ENCODE measurements around the gene SIX2.

Gene SIX2

DNA sequence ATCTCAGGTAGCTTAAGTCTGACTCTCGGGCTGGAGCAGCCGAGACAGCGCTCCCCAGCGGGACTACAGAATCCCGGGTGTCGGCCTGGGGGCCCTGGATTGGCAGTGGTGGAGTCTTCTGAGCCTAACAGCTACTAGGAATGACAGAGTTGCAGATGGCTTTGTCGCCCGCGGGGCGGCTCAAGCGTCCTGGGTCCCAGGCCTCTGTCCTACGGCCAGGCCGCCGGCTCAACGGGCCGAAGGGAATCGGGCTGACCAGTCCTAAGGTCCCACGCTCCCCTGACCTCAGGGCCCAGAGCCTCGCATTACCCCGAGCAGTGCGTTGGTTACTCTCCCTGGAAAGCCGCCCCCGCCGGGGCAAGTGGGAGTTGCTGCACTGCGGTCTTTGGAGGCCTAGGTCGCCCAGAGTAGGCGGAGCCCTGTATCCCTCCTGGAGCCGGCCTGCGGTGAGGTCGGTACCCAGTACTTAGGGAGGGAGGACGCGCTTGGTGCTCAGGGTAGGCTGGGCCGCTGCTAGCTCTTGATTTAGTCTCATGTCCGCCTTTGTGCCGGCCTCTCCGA is 8.8 kb downstream of the SIX2 start:
- H4K20me1 ChIP-seq (ENCODE audit: low read depth, low read length) = no peaks in the 10 kb centered on the region
- no peak overlapping the region for H3K4me2 ChIP-seq (ENCODE audit: low read depth, low read length, poor library complexity, severe bottlenecking)
- no peaks in the 10 kb centered on the region for H3K79me2 ChIP-seq (ENCODE audit: insufficient read depth, low read length)
- H3K27me3 ChIP-seq (ENCODE audit: low read length) = no peaks in the 10 kb centered on the region
- no peak overlapping the region for H2AFZ ChIP-seq (ENCODE audit: low read depth, low read length, severe bottlenecking)
- no peaks in the 10 kb centered on the region for H3K36me3 ChIP-seq (ENCODE audit: low read length)
- no peaks in the 10 kb centered on the region for H3K9me3 ChIP-seq (ENCODE audit: insufficient read depth, low read length)
- no peak overlapping the region for H3K4me3 ChIP-seq (ENCODE audit: insufficient read depth, low read length, poor library complexity, severe bottlenecking)
- H3K27ac ChIP-seq (ENCODE audit: low read depth, low read length) = no peak overlapping the region
- H3K9me2 ChIP-seq (replicated peaks; ENCODE audit: insufficient read depth, low read length) = no peaks in the 10 kb centered on the region
- TF ChIP-seq, protein P1, sequence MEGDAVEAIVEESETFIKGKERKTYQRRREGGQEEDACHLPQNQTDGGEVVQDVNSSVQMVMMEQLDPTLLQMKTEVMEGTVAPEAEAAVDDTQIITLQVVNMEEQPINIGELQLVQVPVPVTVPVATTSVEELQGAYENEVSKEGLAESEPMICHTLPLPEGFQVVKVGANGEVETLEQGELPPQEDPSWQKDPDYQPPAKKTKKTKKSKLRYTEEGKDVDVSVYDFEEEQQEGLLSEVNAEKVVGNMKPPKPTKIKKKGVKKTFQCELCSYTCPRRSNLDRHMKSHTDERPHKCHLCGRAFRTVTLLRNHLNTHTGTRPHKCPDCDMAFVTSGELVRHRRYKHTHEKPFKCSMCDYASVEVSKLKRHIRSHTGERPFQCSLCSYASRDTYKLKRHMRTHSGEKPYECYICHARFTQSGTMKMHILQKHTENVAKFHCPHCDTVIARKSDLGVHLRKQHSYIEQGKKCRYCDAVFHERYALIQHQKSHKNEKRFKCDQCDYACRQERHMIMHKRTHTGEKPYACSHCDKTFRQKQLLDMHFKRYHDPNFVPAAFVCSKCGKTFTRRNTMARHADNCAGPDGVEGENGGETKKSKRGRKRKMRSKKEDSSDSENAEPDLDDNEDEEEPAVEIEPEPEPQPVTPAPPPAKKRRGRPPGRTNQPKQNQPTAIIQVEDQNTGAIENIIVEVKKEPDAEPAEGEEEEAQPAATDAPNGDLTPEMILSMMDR (IDR thresholded peaks at IDR 0.05; ENCODE audit: insufficient read depth, low read length, poor library complexity, severe bottlenecking) = no peak
- TF ChIP-seq EZH2phosphoT487 (conservative IDR thresholded peaks at IDR 0.05; ENCODE audit: low read length) = no peak
- no peaks in the 10 kb centered on the region for H3F3A ChIP-seq (ENCODE audit: insufficient read depth)
- no peak overlapping the region for H3K9ac ChIP-seq (ENCODE audit: low read length)

DNA sequence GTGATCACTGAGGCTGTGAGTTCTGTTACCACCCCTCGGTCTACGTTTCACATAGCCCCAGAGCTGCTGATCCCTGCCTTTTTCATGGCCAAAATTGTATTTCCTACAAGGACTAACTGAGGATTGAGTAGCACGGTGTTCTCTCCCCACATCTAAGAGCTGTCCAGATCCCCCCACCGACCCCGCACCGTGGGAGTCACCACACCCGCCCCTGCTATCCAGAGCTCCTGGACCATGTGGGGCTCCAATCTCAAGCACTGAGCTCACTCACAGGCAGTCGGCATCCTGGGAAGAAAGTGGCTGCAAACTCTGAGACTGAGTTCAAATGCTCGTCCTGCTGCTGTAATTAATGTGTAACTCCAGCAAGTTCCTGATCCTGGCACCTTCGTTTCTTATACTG is 9.7 kb downstream of the SIX2 start:
- Histone ChIP-seq H3K9me2 (replicated peaks; ENCODE audit: insufficient read depth, low read length) (no peaks in the 10 kb centered on the region), H3K79me2 (ENCODE audit: insufficient read depth, low read length) (no peaks in the 10 kb centered on the region), H3F3A (ENCODE audit: insufficient read depth) (no peaks in the 10 kb centered on the region), H3K9ac (ENCODE audit: low read length) (no peak overlapping the region), H3K9me3 (ENCODE audit: insufficient read depth, low read length) (no peaks in the 10 kb centered on the region), H2AFZ (ENCODE audit: low read depth, low read length, severe bottlenecking) (no peak overlapping the region), H3K4me2 (ENCODE audit: low read depth, low read length, poor library complexity, severe bottlenecking) (no peak overlapping the region), H4K20me1 (ENCODE audit: low read depth, low read length) (no peaks in the 10 kb centered on the region), H3K4me3 (ENCODE audit: insufficient read depth, low read length, poor library complexity, severe bottlenecking) (no peak overlapping the region), H3K36me3 (ENCODE audit: low read length) (no peaks in the 10 kb centered on the region), H3K27ac (ENCODE audit: low read depth, low read length) (no peak overlapping the region), H3K27me3 (ENCODE audit: low read length) (no peaks in the 10 kb centered on the region)
- TF ChIP-seq, protein P1 (IDR thresholded peaks at IDR 0.05; ENCODE audit: insufficient read depth, low read length, poor library complexity, severe bottlenecking) = no peak
- no peak for TF ChIP-seq EZH2phosphoT487 (conservative IDR thresholded peaks at IDR 0.05; ENCODE audit: low read length)

DNA sequence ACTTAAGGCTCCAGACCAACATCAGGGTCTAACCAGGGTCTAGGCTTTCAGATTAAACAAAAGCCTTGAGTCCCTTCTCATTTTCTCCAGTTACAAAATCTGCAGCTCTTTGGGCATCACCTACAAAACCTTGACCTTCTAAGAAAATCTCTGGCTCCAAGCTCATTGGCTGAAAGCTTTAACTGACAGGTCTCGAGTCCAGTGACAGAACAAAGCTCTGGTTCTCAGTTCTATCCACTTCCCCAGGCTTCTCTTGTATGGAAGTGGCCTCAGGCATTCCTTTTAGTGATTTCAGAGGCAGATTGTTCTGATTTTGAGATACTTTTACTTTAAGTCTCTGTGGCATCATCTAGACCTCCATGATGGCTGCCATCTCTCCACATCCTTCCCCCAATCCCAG is 11.3 kb downstream of the SIX2 start:
- Histone ChIP-seq H3K27ac (ENCODE audit: low read depth, low read length) (no peak overlapping the region), H3K4me2 (ENCODE audit: low read depth, low read length, poor library complexity, severe bottlenecking) (no peak overlapping the region), H3F3A (ENCODE audit: insufficient read depth) (no peaks in the 10 kb centered on the region), H3K36me3 (ENCODE audit: low read length) (no peaks in the 10 kb centered on the region), H4K20me1 (ENCODE audit: low read depth, low read length) (no peaks in the 10 kb centered on the region), H3K9me2 (replicated peaks; ENCODE audit: insufficient read depth, low read length) (no peaks in the 10 kb centered on the region), H2AFZ (ENCODE audit: low read depth, low read length, severe bottlenecking) (no peak overlapping the region), H3K27me3 (ENCODE audit: low read length) (no peaks in the 10 kb centered on the region), H3K9me3 (ENCODE audit: insufficient read depth, low read length) (no peaks in the 10 kb centered on the region), H3K9ac (ENCODE audit: low read length) (no peak overlapping the region), H3K79me2 (ENCODE audit: insufficient read depth, low read length) (no peaks in the 10 kb centered on the region), H3K4me3 (ENCODE audit: insufficient read depth, low read length, poor library complexity, severe bottlenecking) (no peak overlapping the region)
- TF ChIP-seq, protein P1 (IDR thresholded peaks at IDR 0.05; ENCODE audit: insufficient read depth, low read length, poor library complexity, severe bottlenecking) = no peak
- TF ChIP-seq EZH2phosphoT487 (conservative IDR thresholded peaks at IDR 0.05; ENCODE audit: low read length) = no peak
